Adrenal gland (tissue), 5 donors: Measurements from ENCODE around the gene MAPK4.

Experiments used
- CTCF ChIP-seq, 6 experiments: fragments of 450-650 bp in 4 of 6; fragments of 200-600 bp in 2 of 6; sonication (generic) in 1 of 6; IDR thresholded peaks; 1 replicate in 5 of 6; 2 replicates in 1 of 6; pipeline versions ENCODE4 v1.5.1 to v1.8.0; 2016 to 2021; ENCODE audit warnings: antibody characterized with exemption in 6 of 6, mild to moderate bottlenecking in 2 of 6, moderate library complexity in 1 of 6
- POLR2A ChIP-seq, 2 donors: fragments of 450-650 bp; IDR thresholded peaks; one replicate each; pipeline ENCODE4 v1.6.1; 2017; ENCODE audit warnings: antibody characterized with exemption in 2 of 2, mild to moderate bottlenecking in 2 of 2, moderate library complexity in 1 of 2
- donor health status: DM: no; HTN: no; CAD: no.

GRCh38 chr18:50704357-50704940, 144.6 kb downstream of the MAPK4 start:
- TF ChIP-seq CTCF (IDR thresholded peaks at IDR 0.05) (no peak), POLR2A (IDR thresholded peaks at IDR 0.05) (no peak)
